H9 (cell line): Measurements from ENCODE around the gene PLEK2. TPM values are rescaled to one million over a fixed set of nuclear protein-coding genes. Genes with fewer than 3 reads are reported as not detected.

Experiments
- DNase-seq: peaks from one replicate; pipeline ENCODE4 v3.0.0-alpha.2; 2017
- H2AFZ ChIP-seq: one replicate; pipeline ENCODE4 v1.6.1; 2013; ENCODE audit warnings: mild to moderate bottlenecking, low read length, control low read depth, moderate library complexity
- H2AK5ac ChIP-seq: 2 replicates; pipeline ENCODE4 v1.6.1; 2013; ENCODE audit warnings: low read length, control low read depth, mixed read lengths; ENCODE audit not compliant: insufficient read length
- H2BK120ac ChIP-seq: one replicate; pipeline ENCODE4 v1.6.1; 2013; ENCODE audit warnings: low read depth, mild to moderate bottlenecking, low read length, control low read depth, inconsistent platforms; ENCODE audit not compliant: poor library complexity, severe bottlenecking
- H2BK12ac ChIP-seq: 2 replicates; pipeline ENCODE4 v1.6.1; 2013; ENCODE audit warnings: low read length, control low read depth, mixed read lengths, low read depth; ENCODE audit not compliant: insufficient read length
- H2BK15ac ChIP-seq: 2 replicates; pipeline ENCODE4 v1.6.1; 2013; ENCODE audit warnings: low read depth, low read length, control low read depth
- H2BK20ac ChIP-seq: one replicate; pipeline ENCODE4 v1.6.1; 2013; ENCODE audit warnings: low read depth, mild to moderate bottlenecking, low read length, control low read depth, inconsistent platforms; ENCODE audit not compliant: poor library complexity, severe bottlenecking
- H2BK5ac ChIP-seq: 2 replicates; pipeline ENCODE4 v1.6.1; 2013; ENCODE audit warnings: low read length, control low read depth, mixed read lengths; ENCODE audit not compliant: insufficient read length
- H3K14ac ChIP-seq: 2 replicates; pipeline ENCODE4 v1.6.1; 2013; ENCODE audit warnings: low read length, control low read depth; ENCODE audit not compliant: insufficient read depth
- H3K18ac ChIP-seq: 2 replicates; pipeline ENCODE4 v1.6.1; 2013; ENCODE audit warnings: low read depth, mild to moderate bottlenecking, mixed read lengths, low read length, control low read depth; ENCODE audit not compliant: insufficient read length
- H3K23ac ChIP-seq: 2 replicates; pipeline ENCODE4 v1.6.1; 2013; ENCODE audit warnings: low read length, control low read depth, mixed read lengths, low read depth; ENCODE audit not compliant: insufficient read length
- H3K23me2 ChIP-seq: 2 replicates; pipeline ENCODE4 v1.6.1; 2013; ENCODE audit warnings: low read depth, mild to moderate bottlenecking, mixed read lengths, low read length, control low read depth; ENCODE audit not compliant: insufficient read length, poor library complexity, severe bottlenecking
- H3K27ac ChIP-seq: 2 replicates; pipeline ENCODE4 v1.5.1; 2013; ENCODE audit warnings: low read length, control low read depth, mixed read lengths, low read depth; ENCODE audit not compliant: insufficient read length
- H3K27me3 ChIP-seq: 2 replicates; pipeline ENCODE4 v1.6.1; 2013; ENCODE audit warnings: low read length, control low read depth, inconsistent platforms; ENCODE audit not compliant: insufficient read depth
- H3K4ac ChIP-seq: 2 replicates; pipeline ENCODE4 v1.6.1; 2013; ENCODE audit warnings: low read depth, mild to moderate bottlenecking, control low read depth, inconsistent platforms, low read length, moderate library complexity
- H3K4me1 ChIP-seq: 2 replicates; pipeline ENCODE4 v1.6.1; 2013; ENCODE audit warnings: low read length, control low read depth, inconsistent platforms; ENCODE audit not compliant: insufficient read depth
- H3K4me2 ChIP-seq: 2 replicates; pipeline ENCODE4 v1.6.1; 2013; ENCODE audit warnings: low read length, control low read depth, mixed read lengths; ENCODE audit not compliant: insufficient read length, insufficient read depth
- H3K56ac ChIP-seq: 2 replicates; pipeline ENCODE4 v1.6.1; 2013; ENCODE audit warnings: low read depth, mild to moderate bottlenecking, mixed read lengths, low read length, control low read depth; ENCODE audit not compliant: insufficient read length
- H3K79me1 ChIP-seq: 2 replicates; pipeline ENCODE4 v1.6.1; 2013; ENCODE audit warnings: low read depth, mild to moderate bottlenecking, moderate library complexity, low read length, control low read depth, inconsistent platforms; ENCODE audit not compliant: insufficient read depth, poor library complexity, severe bottlenecking
- H3K79me2 ChIP-seq: 2 replicates; pipeline ENCODE4 v1.6.1; 2013; ENCODE audit warnings: low read length, control low read depth, inconsistent platforms; ENCODE audit not compliant: insufficient read depth
- H3K9ac ChIP-seq: 2 replicates; pipeline ENCODE4 v1.6.1; 2013; ENCODE audit warnings: low read length, control low read depth, mixed read lengths; ENCODE audit not compliant: insufficient read length; ENCODE audit errors: extremely low read depth
- H3K9me3 ChIP-seq: one replicate; pipeline ENCODE4 v1.6.1; 2013; ENCODE audit warnings: low read depth, low read length, inconsistent platforms; ENCODE audit not compliant: control insufficient read depth
- H3T11ph ChIP-seq: one replicate; pipeline ENCODE4 v1.6.1; 2013; ENCODE audit warnings: mild to moderate bottlenecking, low read length, control low read depth, inconsistent platforms
- H4K20me1 ChIP-seq: one replicate; pipeline ENCODE4 v1.6.1; 2013; ENCODE audit not compliant: control insufficient read depth, insufficient read length, insufficient read depth
- H4K5ac ChIP-seq: 2 replicates; pipeline ENCODE4 v1.6.1; 2013; ENCODE audit warnings: low read depth, mild to moderate bottlenecking, mixed read lengths, low read length, control low read depth; ENCODE audit not compliant: insufficient read length
- H4K8ac ChIP-seq: replicated peaks from 2 replicates; pipeline ENCODE4 v1.6.1; 2013; ENCODE audit warnings: low read length, control low read depth, mixed read lengths, low read depth; ENCODE audit not compliant: insufficient read length
- H4K91ac ChIP-seq: 2 replicates; pipeline ENCODE4 v1.6.1; 2013; ENCODE audit warnings: low read depth, mild to moderate bottlenecking, moderate library complexity, mixed read lengths, low read length, control low read depth; ENCODE audit not compliant: insufficient read length
- H3K27ac Mint-ChIP-seq, 3 experiments: 2 replicates in 2 of 3; 3 replicates in 1 of 3; pipeline ENCODE4 v1.8.0; 2020 to 2021; ENCODE audit warnings: mixed read lengths in 3 of 3, mild to moderate bottlenecking in 1 of 3, moderate library complexity in 1 of 3
- H3K27me3 Mint-ChIP-seq: 2 replicates; pipeline ENCODE4 v1.8.0; 2021; ENCODE audit warnings: low read depth, mild to moderate bottlenecking, moderate library complexity, mixed read lengths
- H3K36me3 Mint-ChIP-seq, 3 experiments: 2 replicates in 2 of 3; 3 replicates in 1 of 3; pipeline ENCODE4 v1.8.0; 2020 to 2021; ENCODE audit warnings: low read depth in 3 of 3, mixed read lengths in 3 of 3; ENCODE audit not compliant: insufficient read depth in 1 of 3
- H3K4me1 Mint-ChIP-seq, 2 experiments: 2 replicates each; pipeline ENCODE4 v1.8.0; 2020; ENCODE audit warnings: mixed read lengths in 2 of 2
- H3K4me3 Mint-ChIP-seq, 2 experiments: 2 replicates in 1 of 2; 3 replicates in 1 of 2; pipeline ENCODE4 v1.8.0; 2020 to 2021; ENCODE audit warnings: mild to moderate bottlenecking in 2 of 2, mixed read lengths in 2 of 2, moderate library complexity in 1 of 2
- H3K9me3 Mint-ChIP-seq, 2 experiments: 2 replicates in 1 of 2; 3 replicates in 1 of 2; pipeline ENCODE4 v1.8.0; 2020; ENCODE audit warnings: mild to moderate bottlenecking in 2 of 2, mixed read lengths in 2 of 2, moderate library complexity in 1 of 2
- CTCF ChIP-seq: fragments of 200-600 bp; sonication (generic); conservative IDR thresholded peaks from 3 replicates; pipeline ENCODE4 v1.8.0; 2021; ENCODE audit warnings: antibody characterized with exemption, mild to moderate bottlenecking
- WGBS: extraction: QIAGEN DNeasy Blood & Tissue Kit; methylation state at CpG from one replicate; pipeline ENCODE4 v1.1.7; 2013; ENCODE audit warnings: missing lambda C conversion rate, low lambda C conversion rate, mixed read lengths; ENCODE audit not compliant: insufficient read length; ENCODE audit errors: extremely low coverage; 5-methylcytosine and 5-hydroxymethylcytosine counted together
- total RNA-seq: library from RNA; stranded (reverse); gene quantifications from 2 replicates; pipeline ENCODE4 v1.2.1, GENCODE V29; 2021

PLEK2 gene
- total RNA-seq, 1 experiment from 2014 or later: not detected

DNA sequence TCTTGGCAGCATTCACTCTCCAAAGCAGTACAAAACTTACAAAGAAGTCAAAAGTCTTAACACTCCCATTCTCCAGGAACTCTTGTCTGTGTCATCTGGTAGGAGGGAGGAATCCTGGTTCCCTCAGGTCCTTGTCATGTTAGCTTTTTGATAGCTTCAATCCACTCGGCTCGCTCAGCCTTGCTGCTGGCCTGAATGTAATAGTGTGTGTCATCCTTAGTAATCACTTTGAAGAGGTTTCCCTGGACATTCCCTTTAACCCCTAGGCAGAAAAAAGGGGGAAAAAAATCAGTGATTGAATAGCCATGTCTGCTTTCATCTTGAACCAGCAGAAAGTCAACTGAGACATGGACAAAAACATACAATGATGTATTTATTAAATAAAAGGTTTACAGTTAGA lies 24.8 kb downstream of the PLEK2 start:
- Mint-ChIP-seq H3K27ac (no peak overlapping the region; a peak in 1 of 7 replicates), H3K4me3 (no peak overlapping the region), H3K9me3 (no peaks in the 10 kb centered on the region), H3K4me1 (no peaks in the 10 kb centered on the region), H3K27me3 (no peaks in the 10 kb centered on the region; the same call in 1 of the 2 replicates), H3K36me3 (peaks cover 8 to 36% (median 33%) of the 10 kb centered on the region in 3 experiments; a peak in 6 of 7 replicates)
- H3K4me2 ChIP-seq: no peak overlapping the region
- no peak overlapping the region for H2BK15ac ChIP-seq
- H3K14ac ChIP-seq: no peak overlapping the region
- no peak overlapping the region for H3K18ac ChIP-seq
- H2BK20ac ChIP-seq: no peak overlapping the region
- H3K4me1 ChIP-seq: no peaks in the 10 kb centered on the region
- no peak overlapping the region for H4K91ac ChIP-seq
- H4K8ac ChIP-seq: no peak overlapping the region
- no peak overlapping the region for H2BK120ac ChIP-seq
- H2BK5ac ChIP-seq: no peak overlapping the region
- H3K56ac ChIP-seq: no peak overlapping the region
- no CpG with 5 or more reads among the region's 2 CpGs for WGBS
- no peaks in the 10 kb centered on the region for H3K79me1 ChIP-seq
- H3T11ph ChIP-seq: no peak overlapping the region
- no peak overlapping the region for H3K9ac ChIP-seq
- H4K20me1 ChIP-seq: no peaks in the 10 kb centered on the region
- no peak overlapping the region for H3K27ac ChIP-seq
- H3K4ac ChIP-seq: no peak overlapping the region
- H3K9me3 ChIP-seq: no peaks in the 10 kb centered on the region
- H2BK12ac ChIP-seq: no peak overlapping the region
- no peaks in the 10 kb centered on the region for H3K27me3 ChIP-seq
- DNase-seq: no peak
- no peak overlapping the region for H2AK5ac ChIP-seq
- no peak overlapping the region for H4K5ac ChIP-seq
- H2AFZ ChIP-seq: no peak overlapping the region
- H3K23ac ChIP-seq: no peak overlapping the region
- no peaks in the 10 kb centered on the region for H3K79me2 ChIP-seq
- TF ChIP-seq CTCF: no peak
- no peaks in the 10 kb centered on the region for H3K23me2 ChIP-seq
